ENCODE results near the gene OR2M2. TPM values are rescaled to one million over a fixed set of nuclear protein-coding genes. Genes with fewer than 3 reads are reported as not detected.

OR2M2 gene
- total RNA-seq, 1 donor from 2014 or later: not detected

Other genes starting within 250 kb of the OR2M2 start
- not detected for gene OR2AJ1, start 249.9 kb upstream of the OR2M2 start, total RNA-seq
- not detected for gene OR2L8, start 226.0 kb upstream of the OR2M2 start, total RNA-seq
- not detected for gene OR2AK2, start 209.6 kb upstream of the OR2M2 start, total RNA-seq
- gene OR2L5, start 161.2 kb upstream of the OR2M2 start, total RNA-seq: not detected
- gene OR2L2, start 144.8 kb upstream of the OR2M2 start, total RNA-seq: not detected
- not detected for gene OR2L3, start 128.0 kb upstream of the OR2M2 start, total RNA-seq
- not detected for gene OR2L13, start 79.6 kb upstream of the OR2M2 start, total RNA-seq
- gene OR2M5, start 29.7 kb upstream of the OR2M2 start, total RNA-seq: not detected
- gene OR2M3, start 22.4 kb downstream of the OR2M2 start, total RNA-seq: not detected
- not detected for gene OR2M4, start 56.6 kb downstream of the OR2M2 start, total RNA-seq
- gene OR2T33, start 103.2 kb downstream of the OR2M2 start, total RNA-seq: not detected
- gene OR2T12, start 128.6 kb downstream of the OR2M2 start, total RNA-seq: not detected
- not detected for gene OR2M7, start 149.7 kb downstream of the OR2M2 start, total RNA-seq
- not detected for gene OR14C36, start 174.0 kb downstream of the OR2M2 start, total RNA-seq
- gene OR2T4, start 186.8 kb downstream of the OR2M2 start, total RNA-seq: not detected
- gene OR2T6, start 200.9 kb downstream of the OR2M2 start, total RNA-seq: not detected
- gene OR2T1, start 228.2 kb downstream of the OR2M2 start, total RNA-seq: not detected

All from skeletal muscle tissue (tissue), 1 donor.